Measurements from ENCODE around the gene HNRNPH2.
A peak's percentile ranks its signal among the peaks of the same experiment; 100 is the strongest.

Gene HNRNPH2

GRCh38 chrX:101395789-101396188 lies 12.2 kb upstream of the HNRNPH2 start:
- no peak for DNase-seq (ENCODE audit: low spot score)

GRCh38 chrX:101397779-101398178 lies 10.2 kb upstream of the HNRNPH2 start:
- no peak for DNase-seq (ENCODE audit: low spot score)

GRCh38 chrX:101398694-101399093 lies 9.3 kb upstream of the HNRNPH2 start:
- DNase-seq (ENCODE audit: low spot score), result no peak

GRCh38 chrX:101399825-101400224 lies 8.2 kb upstream of the HNRNPH2 start:
- no peak for DNase-seq (ENCODE audit: low spot score)

GRCh38 chrX:101407167-101407747 lies 765 bp upstream of the HNRNPH2 start:
- peak; percentile 7 for DNase-seq (ENCODE audit: low spot score)

- no peak for DNase-seq (ENCODE audit: low spot score)
These were observed 465 bp downstream of the HNRNPH2 start for GRCh38 chrX:101408532-101408841.

- DNase-seq (ENCODE audit: low spot score), result no peak
These were observed 1.0 kb downstream of the HNRNPH2 start for GRCh38 chrX:101409043-101409442.

GRCh38 chrX:101410461-101410860 lies 2.4 kb downstream of the HNRNPH2 start:
- no peak for DNase-seq (ENCODE audit: low spot score)

- DNase-seq (ENCODE audit: low spot score), result no peak
These were observed 4.0 kb downstream of the HNRNPH2 start for GRCh38 chrX:101411984-101412383.

- DNase-seq (ENCODE audit: low spot score), result peak; percentile 54
These were observed 7.4 kb downstream of the HNRNPH2 start for GRCh38 chrX:101415180-101416145.

- DNase-seq (ENCODE audit: low spot score), result no peak
These were observed 8.7 kb downstream of the HNRNPH2 start for GRCh38 chrX:101416691-101417090.

- DNase-seq (ENCODE audit: low spot score), result no peak
These were observed 9.2 kb downstream of the HNRNPH2 start for GRCh38 chrX:101417190-101417589.

GRCh38 chrX:101417981-101418841 lies 10.2 kb downstream of the HNRNPH2 start:
- peak; percentile 17 for DNase-seq (ENCODE audit: low spot score)

GRCh38 chrX:101419489-101419888 lies 11.5 kb downstream of the HNRNPH2 start:
- no peak for DNase-seq (ENCODE audit: low spot score)

GRCh38 chrX:101427954-101428353 lies 19.9 kb downstream of the HNRNPH2 start:
- DNase-seq (ENCODE audit: low spot score), result no peak

GRCh38 chrX:101429934-101430333 lies 21.9 kb downstream of the HNRNPH2 start:
- DNase-seq (ENCODE audit: low spot score), result no peak

- DNase-seq (ENCODE audit: low spot score), result no peak
These were observed 22.5 kb downstream of the HNRNPH2 start for GRCh38 chrX:101430457-101431078.

- DNase-seq (ENCODE audit: low spot score), result no peak
These were observed 34.1 kb downstream of the HNRNPH2 start for GRCh38 chrX:101442085-101442484.

- DNase-seq (ENCODE audit: low spot score), result no peak
These were observed 41.3 kb downstream of the HNRNPH2 start for GRCh38 chrX:101449279-101449678.

GRCh38 chrX:101450085-101450484 lies 42.1 kb downstream of the HNRNPH2 start:
- DNase-seq (ENCODE audit: low spot score), result no peak

GRCh38 chrX:101450961-101451360 lies 42.9 kb downstream of the HNRNPH2 start:
- DNase-seq (ENCODE audit: low spot score), result no peak

- no peak for DNase-seq (ENCODE audit: low spot score)
These were observed 44.0 kb downstream of the HNRNPH2 start for GRCh38 chrX:101452056-101452455.
